Colonic mucosa (tissue), 4 donors: Measurements from ENCODE around the gene KIF26A. TPM values are rescaled to one million over a fixed set of nuclear protein-coding genes. Genes with fewer than 3 reads are reported as not detected.
A peak's percentile ranks its signal among the peaks of the same experiment; 100 is the strongest.

ENCODE experiments used
- DNase-seq: peaks from one replicate; pipeline ENCODE4 v3.0.0-alpha.2; 2020
- H3K27ac ChIP-seq: fragments of 200-600 bp; one replicate; pipeline ENCODE4 v1.8.0; 2021
- H3K27me3 ChIP-seq: fragments of 200-600 bp; one replicate; pipeline ENCODE4 v1.8.0; 2021
- H3K36me3 ChIP-seq: fragments of 200-600 bp; one replicate; pipeline ENCODE4 v1.8.0; 2021
- H3K4me1 ChIP-seq: fragments of 200-600 bp; one replicate; pipeline ENCODE4 v1.8.0; 2021; ENCODE audit warnings: mild to moderate bottlenecking
- H3K4me3 ChIP-seq: fragments of 200-600 bp; one replicate; pipeline ENCODE4 v1.8.0; 2021
- H3K9ac ChIP-seq, 2 donors: one replicate each; pipeline ENCODE4 v1.7.0; 2013; ENCODE audit warnings: control low read depth in 2 of 2, low read depth in 2 of 2, low read length in 2 of 2
- H3K9me3 ChIP-seq: fragments of 200-600 bp; one replicate; pipeline ENCODE4 v1.8.0; 2021
- intact Hi-C: fragments of 100-400 bp; cut with DNase I; formaldehyde crosslinking; loops from one replicate; pipeline ENCODE4 v1.14.1; 2022
- total RNA-seq, 2 donors: library from RNA; stranded (reverse); fragmentation: NEBNext Ultra II Directional in 1 of 2; extraction: Animal tissue kit (Norgen Biotek cat#: 25700) in 1 of 2; gene quantifications; one replicate each; pipeline ENCODE4 v1.2.1, GENCODE V29; 2021
- TF ChIP-seq, protein P1 (sequence below): fragments of 200-600 bp; IDR thresholded peaks from one replicate; pipeline ENCODE4 v1.8.0; 2022; ENCODE audit warnings: antibody characterized with exemption, mild to moderate bottlenecking
- donor health status: healthy.
- donor health status: DM: no; HTN: no; CAD: no.
- donor health status: DM: no; HTN: no; CAD: no.

KIF26A gene
- total RNA-seq, 2 donors from 2014 or later: 6.6 to 20.0 TPM

DNA sequence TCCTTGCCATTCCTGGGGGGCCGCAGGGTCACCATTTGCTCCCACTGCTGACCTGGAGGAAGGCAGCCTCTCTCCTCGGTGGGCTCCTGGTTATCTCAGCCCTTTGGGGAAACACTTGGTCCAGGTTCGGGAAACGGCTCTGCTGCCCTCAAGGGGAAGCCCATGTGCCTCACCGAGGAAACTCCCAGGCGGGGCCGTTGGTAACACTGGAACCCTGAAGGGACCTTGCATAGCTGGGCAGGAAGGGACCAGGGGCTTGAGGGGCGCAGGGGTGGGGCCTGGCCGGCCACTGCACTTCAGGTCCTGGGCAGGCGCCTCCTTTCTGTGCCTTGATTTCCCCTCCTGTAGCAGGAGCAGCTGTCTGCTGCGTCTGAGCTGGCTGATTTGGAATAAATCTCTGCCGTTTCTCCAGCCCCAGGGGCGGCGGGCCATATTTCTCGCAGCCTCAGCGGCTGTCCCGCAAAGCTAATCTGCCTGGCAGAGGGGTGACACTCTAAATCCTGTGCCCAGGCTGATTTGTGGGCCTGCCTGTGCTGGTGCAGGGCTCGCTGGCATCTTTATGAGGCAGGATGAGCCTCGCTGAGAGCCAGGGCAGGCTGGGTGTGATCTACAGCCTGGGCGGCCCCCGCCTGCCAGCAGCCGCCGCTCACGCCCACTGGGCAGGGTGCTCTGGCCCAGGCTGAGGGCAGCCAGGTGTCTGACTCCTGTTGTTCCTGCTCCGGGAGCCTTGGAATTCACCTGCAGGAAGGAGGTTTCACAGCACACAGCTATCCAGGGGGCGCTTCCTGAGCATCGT, 49.7 kb downstream of the KIF26A start:
- Histone ChIP-seq H3K36me3 (no peaks in the 10 kb centered on the region), H3K9ac (no peak overlapping the region), H3K27me3 (no peaks in the 10 kb centered on the region), H3K27ac (no peak overlapping the region), H3K9me3 (no peaks in the 10 kb centered on the region), H3K4me3 (no peak overlapping the region), H3K4me1 (peaks cover 7% of the 10 kb centered on the region)
- peak; percentile 73 for DNase-seq
- intact Hi-C loops: no loop called here
- TF ChIP-seq, protein P1, sequence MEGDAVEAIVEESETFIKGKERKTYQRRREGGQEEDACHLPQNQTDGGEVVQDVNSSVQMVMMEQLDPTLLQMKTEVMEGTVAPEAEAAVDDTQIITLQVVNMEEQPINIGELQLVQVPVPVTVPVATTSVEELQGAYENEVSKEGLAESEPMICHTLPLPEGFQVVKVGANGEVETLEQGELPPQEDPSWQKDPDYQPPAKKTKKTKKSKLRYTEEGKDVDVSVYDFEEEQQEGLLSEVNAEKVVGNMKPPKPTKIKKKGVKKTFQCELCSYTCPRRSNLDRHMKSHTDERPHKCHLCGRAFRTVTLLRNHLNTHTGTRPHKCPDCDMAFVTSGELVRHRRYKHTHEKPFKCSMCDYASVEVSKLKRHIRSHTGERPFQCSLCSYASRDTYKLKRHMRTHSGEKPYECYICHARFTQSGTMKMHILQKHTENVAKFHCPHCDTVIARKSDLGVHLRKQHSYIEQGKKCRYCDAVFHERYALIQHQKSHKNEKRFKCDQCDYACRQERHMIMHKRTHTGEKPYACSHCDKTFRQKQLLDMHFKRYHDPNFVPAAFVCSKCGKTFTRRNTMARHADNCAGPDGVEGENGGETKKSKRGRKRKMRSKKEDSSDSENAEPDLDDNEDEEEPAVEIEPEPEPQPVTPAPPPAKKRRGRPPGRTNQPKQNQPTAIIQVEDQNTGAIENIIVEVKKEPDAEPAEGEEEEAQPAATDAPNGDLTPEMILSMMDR: no peak

DNA sequence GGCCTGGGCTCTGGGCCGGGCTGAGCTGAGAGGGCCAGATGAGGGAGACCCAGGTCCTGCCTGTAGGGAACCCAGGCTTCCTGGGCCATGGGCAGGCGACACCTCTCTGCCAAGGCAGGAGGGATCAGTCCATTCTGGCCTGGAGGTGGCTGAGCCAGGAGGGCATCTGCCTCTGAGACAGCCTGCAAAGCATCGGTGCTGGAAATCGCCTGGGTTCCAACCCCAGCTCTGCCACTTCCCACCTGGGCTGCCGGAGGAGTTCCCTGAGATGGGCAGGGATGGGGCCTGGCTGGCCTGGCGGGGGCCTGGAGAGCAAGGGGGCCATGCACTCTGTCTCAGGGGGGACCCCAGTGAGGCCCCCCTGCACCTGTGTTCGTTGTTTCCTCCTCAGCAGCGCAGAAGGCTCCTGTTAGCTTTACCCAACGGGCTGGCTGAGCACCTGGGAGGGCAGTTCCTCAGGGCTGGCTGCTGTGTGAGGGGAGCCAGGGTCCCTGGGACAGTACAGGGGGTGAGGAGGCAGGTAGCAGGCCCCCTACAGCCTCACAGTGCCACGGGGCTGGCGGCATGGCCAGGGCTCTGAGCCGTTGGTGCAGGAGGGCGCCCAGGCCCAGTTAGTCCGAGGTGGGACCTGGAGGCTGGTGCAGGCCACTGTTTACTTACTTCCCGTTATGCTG, 50.5 kb downstream of the KIF26A start:
- TF ChIP-seq, protein P1: no peak
- no peaks in the 10 kb centered on the region for H3K27me3 ChIP-seq
- H3K9me3 ChIP-seq: no peaks in the 10 kb centered on the region
- no peak overlapping the region for H3K4me3 ChIP-seq
- H3K27ac ChIP-seq: no peak overlapping the region
- H3K4me1 ChIP-seq: peaks cover 7% of the 10 kb centered on the region
- no peak overlapping the region for H3K9ac ChIP-seq
- H3K36me3 ChIP-seq: no peaks in the 10 kb centered on the region
- DNase-seq: no peak
- intact Hi-C loops: no loop called here

- Histone ChIP-seq H3K9ac (no peak overlapping the region), H3K4me3 (no peak overlapping the region), H3K4me1 (peaks cover 7% of the 10 kb centered on the region), H3K27ac (no peak overlapping the region), H3K27me3 (no peaks in the 10 kb centered on the region), H3K9me3 (no peaks in the 10 kb centered on the region), H3K36me3 (no peaks in the 10 kb centered on the region)
- intact Hi-C loops: no loop called here
- DNase-seq: no peak
- TF ChIP-seq, protein P1: no peak
Measured at GRCh38 chr14:104189629-104190335, 51.4 kb downstream of the KIF26A start.

DNA sequence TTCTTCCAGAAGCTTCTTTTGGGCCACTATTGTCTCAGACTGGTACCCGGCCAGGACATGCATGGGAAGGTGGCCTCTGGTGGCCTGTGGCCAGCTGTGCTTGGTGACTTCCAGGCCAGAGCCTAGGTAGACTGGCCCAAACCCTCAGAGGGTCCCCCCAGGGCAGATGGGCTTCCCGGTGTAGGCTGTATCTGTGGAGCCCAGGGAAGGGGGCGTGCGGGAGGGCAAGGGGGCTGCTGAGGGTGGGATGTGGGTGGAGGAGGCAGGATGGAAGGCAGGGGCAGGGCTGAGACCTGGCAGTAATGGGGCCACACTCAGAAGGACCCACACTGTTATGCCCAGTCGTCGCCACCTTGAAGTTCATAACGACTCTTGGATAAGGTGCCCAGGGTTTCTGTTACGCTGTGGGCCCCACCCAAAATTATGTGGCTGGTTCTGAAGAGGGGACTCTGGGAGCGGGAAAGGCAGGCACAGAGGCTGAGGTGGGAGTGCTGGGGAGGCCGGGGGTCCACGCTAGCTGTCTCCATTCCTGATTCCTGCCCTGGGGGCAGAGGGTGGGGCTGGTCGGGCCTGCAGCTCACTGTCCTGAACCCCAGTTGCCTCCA, 52.1 kb downstream of the KIF26A start:
- no peak for DNase-seq
- intact Hi-C loops: no loop called here
- H3K4me1 ChIP-seq: peaks cover 7% of the 10 kb centered on the region
- H3K27ac ChIP-seq: no peak overlapping the region
- TF ChIP-seq, protein P1: no peak
- H3K27me3 ChIP-seq: no peaks in the 10 kb centered on the region
- no peak overlapping the region for H3K4me3 ChIP-seq
- no peaks in the 10 kb centered on the region for H3K9me3 ChIP-seq
- H3K9ac ChIP-seq: no peak overlapping the region
- H3K36me3 ChIP-seq: no peaks in the 10 kb centered on the region

GRCh38 chr14:104191409-104191997, 53.1 kb downstream of the KIF26A start:
- Histone ChIP-seq H3K36me3 (no peaks in the 10 kb centered on the region), H3K27me3 (no peaks in the 10 kb centered on the region), H3K4me3 (no peak overlapping the region), H3K4me1 (peaks cover 7% of the 10 kb centered on the region), H3K9ac (no peak overlapping the region), H3K9me3 (no peaks in the 10 kb centered on the region), H3K27ac (no peak overlapping the region)
- intact Hi-C loops: no loop called here
- TF ChIP-seq, protein P1: no peak
- no peak for DNase-seq
